Hepatocyte (in vitro differentiated cells): Measurements from ENCODE around the gene RASSF6.

Experiments
- CTCF ChIP-seq: fragments of 200-600 bp; sonication (generic); IDR thresholded peaks from 2 replicates; pipeline ENCODE4 v1.5.1; 2016; ENCODE audit warnings: antibody characterized with exemption, mild to moderate bottlenecking; ENCODE audit not compliant: poor library complexity
- EZH2 ChIP-seq: fragments of 200-600 bp; sonication (generic); IDR thresholded peaks from 2 replicates; pipeline ENCODE4 v1.6.1; 2016; ENCODE audit warnings: antibody characterized with exemption, mild to moderate bottlenecking, borderline replicate concordance
- EZH2phosphoT487 ChIP-seq: fragments of 200-600 bp; sonication (generic); IDR thresholded peaks from one replicate; pipeline ENCODE4 v1.6.1; 2018; ENCODE audit warnings: antibody characterized with exemption, mild to moderate bottlenecking, low read depth, moderate library complexity; ENCODE audit not compliant: unreplicated experiment, severe bottlenecking

DNA sequence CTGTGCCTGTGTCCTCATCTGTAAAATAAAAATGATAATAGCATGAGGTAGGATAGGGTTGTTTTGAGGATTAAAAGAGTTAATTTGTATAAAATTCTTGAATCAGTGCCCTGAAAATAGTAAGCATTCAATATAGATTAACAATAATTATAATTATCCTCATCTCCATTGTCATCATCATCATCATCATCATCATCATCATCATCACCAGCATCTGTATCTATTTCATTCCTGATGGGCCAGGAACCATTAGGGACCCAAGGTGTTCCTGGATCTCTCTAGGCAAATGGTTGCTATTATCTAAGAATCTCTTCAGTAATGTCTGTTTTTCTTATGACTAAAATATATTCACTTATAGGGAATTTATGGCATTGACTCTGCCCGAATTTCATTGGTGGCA, 31.6 kb downstream of the RASSF6 start:
- TF ChIP-seq CTCF, result no peak
- TF ChIP-seq EZH2, result no peak
- no peak for TF ChIP-seq EZH2phosphoT487
